Central memory CD8-positive, alpha-beta T cell (primary cell): ENCODE results near the gene INS.
"Not testable (repeated sequence)": the region's sequence is repeated elsewhere in the genome, so short reads cannot be mapped to it uniquely, and the experiment has no call there.

ENCODE experiments used
- ATAC-seq: fragments of 150-1000 bp; cut with Tn5 transposase; replicated peaks from 2 replicates; pipeline ENCODE4 v1.10.0; 2022; ENCODE audit warnings: mild to moderate bottlenecking, moderate FRiP score, moderate number of reproducible peaks; ENCODE audit not compliant: poor library complexity, severe bottlenecking; ENCODE audit errors: extremely low read depth
- DNase-seq, 2 donors: peaks; one replicate each; pipeline ENCODE4 v3.0.0; 2021; ENCODE audit warnings: low spot score in 2 of 2
- H3K27ac Mint-ChIP-seq: one replicate; pipeline ENCODE4 v1.8.0; 2022; ENCODE audit warnings: low read depth, mild to moderate bottlenecking, moderate library complexity, mixed read lengths
- H3K27me3 Mint-ChIP-seq: one replicate; pipeline ENCODE4 v1.8.0; 2022; ENCODE audit warnings: mixed read lengths
- H3K36me3 Mint-ChIP-seq: one replicate; pipeline ENCODE4 v1.8.0; 2022; ENCODE audit warnings: mild to moderate bottlenecking, moderate library complexity, mixed read lengths; ENCODE audit not compliant: insufficient read depth
- H3K4me1 Mint-ChIP-seq: one replicate; pipeline ENCODE4 v1.8.0; 2022; ENCODE audit warnings: mixed read lengths
- H3K4me3 Mint-ChIP-seq: one replicate; pipeline ENCODE4 v1.8.0; 2022; ENCODE audit warnings: mild to moderate bottlenecking, moderate library complexity, mixed read lengths
- H3K9me3 Mint-ChIP-seq: one replicate; pipeline ENCODE4 v1.8.0; 2022; ENCODE audit warnings: mixed read lengths

INS gene

GRCh38 chr11:2185324-2186085 is 24.5 kb upstream of the INS start:
- Mint-ChIP-seq H3K36me3 (peaks cover 2% of the 10 kb centered on the region), H3K27me3 (peaks cover 11% of the 10 kb centered on the region), H3K27ac (no peak overlapping the region), H3K4me3 (no peak overlapping the region), H3K9me3 (no peaks in the 10 kb centered on the region), H3K4me1 (no peaks in the 10 kb centered on the region)
- ATAC-seq (no peak), DNase-seq (no peak)

GRCh38 chr11:2182692-2183474 is 21.9 kb upstream of the INS start:
- Mint-ChIP-seq H3K27me3 (peaks cover 9% of the 10 kb centered on the region), H3K9me3 (no peaks in the 10 kb centered on the region), H3K4me3 (no peak overlapping the region), H3K4me1 (no peaks in the 10 kb centered on the region), H3K27ac (no peak overlapping the region), H3K36me3 (no peaks in the 10 kb centered on the region)
- DNase-seq, result no peak
- no peak for ATAC-seq

GRCh38 chr11:2182075-2182474 is 21.1 kb upstream of the INS start:
- DNase-seq, result no peak
- Mint-ChIP-seq H3K4me3 (no peak overlapping the region), H3K27ac (no peak overlapping the region), H3K4me1 (no peaks in the 10 kb centered on the region), H3K36me3 (no peaks in the 10 kb centered on the region), H3K27me3 (peaks cover 9% of the 10 kb centered on the region), H3K9me3 (no peaks in the 10 kb centered on the region)
- ATAC-seq, result no peak

GRCh38 chr11:2180789-2181370 is 19.9 kb upstream of the INS start:
- Mint-ChIP-seq H3K4me3 (no peak overlapping the region), H3K9me3 (no peaks in the 10 kb centered on the region), H3K4me1 (no peaks in the 10 kb centered on the region), H3K27ac (no peak overlapping the region), H3K27me3 (peaks cover 9% of the 10 kb centered on the region), H3K36me3 (no peaks in the 10 kb centered on the region)
- DNase-seq, result no peak
- ATAC-seq, result no peak

- H3K4me1 Mint-ChIP-seq, result no peaks in the 10 kb centered on the region
- no peak for ATAC-seq
- H3K4me3 Mint-ChIP-seq, result no peak overlapping the region
- DNase-seq, result no peak
- no peaks in the 10 kb centered on the region for H3K9me3 Mint-ChIP-seq
- H3K36me3 Mint-ChIP-seq, result no peaks in the 10 kb centered on the region
- no peak overlapping the region for H3K27ac Mint-ChIP-seq
- peaks cover 9% of the 10 kb centered on the region for H3K27me3 Mint-ChIP-seq
Measured at GRCh38 chr11:2180347-2180746, 19.3 kb upstream of the INS start.

- ATAC-seq (no peak), DNase-seq (no peak)
- Mint-ChIP-seq H3K27ac (no peak overlapping the region), H3K27me3 (peaks cover 1% of the 10 kb centered on the region), H3K4me1 (no peaks in the 10 kb centered on the region), H3K9me3 (no peaks in the 10 kb centered on the region), H3K36me3 (no peaks in the 10 kb centered on the region), H3K4me3 (no peak overlapping the region)
Measured at GRCh38 chr11:2179516-2179915, 18.5 kb upstream of the INS start.

- H3K27me3 Mint-ChIP-seq, result no peaks in the 10 kb centered on the region
- no peaks in the 10 kb centered on the region for H3K9me3 Mint-ChIP-seq
- no peak for ATAC-seq
- H3K4me1 Mint-ChIP-seq, result no peaks in the 10 kb centered on the region
- H3K36me3 Mint-ChIP-seq, result no peaks in the 10 kb centered on the region
- H3K4me3 Mint-ChIP-seq, result no peak overlapping the region
- no peak for DNase-seq
- H3K27ac Mint-ChIP-seq, result no peak overlapping the region
Measured at GRCh38 chr11:2178906-2179494, 18.0 kb upstream of the INS start.

GRCh38 chr11:2178055-2178773 is 17.2 kb upstream of the INS start:
- not testable (repeated sequence) for H3K36me3 Mint-ChIP-seq, ATAC-seq, H3K9me3 Mint-ChIP-seq, H3K4me3 Mint-ChIP-seq, H3K4me1 Mint-ChIP-seq, H3K27ac Mint-ChIP-seq, DNase-seq, H3K27me3 Mint-ChIP-seq

GRCh38 chr11:2177076-2177475 is 16.1 kb upstream of the INS start:
- H3K9me3 Mint-ChIP-seq, result no peaks in the 10 kb centered on the region
- no peaks in the 10 kb centered on the region for H3K36me3 Mint-ChIP-seq
- H3K4me3 Mint-ChIP-seq, result no peak overlapping the region
- no peaks in the 10 kb centered on the region for H3K27me3 Mint-ChIP-seq
- no peak for DNase-seq
- ATAC-seq, result no peak
- no peaks in the 10 kb centered on the region for H3K4me1 Mint-ChIP-seq
- H3K27ac Mint-ChIP-seq, result no peak overlapping the region

GRCh38 chr11:2176389-2176900 is 15.4 kb upstream of the INS start:
- no peaks in the 10 kb centered on the region for H3K4me1 Mint-ChIP-seq
- H3K27ac Mint-ChIP-seq, result no peak overlapping the region
- H3K9me3 Mint-ChIP-seq, result no peaks in the 10 kb centered on the region
- ATAC-seq (no peak), DNase-seq (no peak)
- H3K27me3 Mint-ChIP-seq, result no peaks in the 10 kb centered on the region
- no peaks in the 10 kb centered on the region for H3K36me3 Mint-ChIP-seq
- no peak overlapping the region for H3K4me3 Mint-ChIP-seq

- H3K36me3 Mint-ChIP-seq, result no peaks in the 10 kb centered on the region
Measured at GRCh38 chr11:2175659-2176058, 14.7 kb upstream of the INS start.

GRCh38 chr11:2174361-2174760 is 13.4 kb upstream of the INS start:
- no peak overlapping the region for H3K4me3 Mint-ChIP-seq
- H3K36me3 Mint-ChIP-seq, result no peaks in the 10 kb centered on the region
- no peaks in the 10 kb centered on the region for H3K4me1 Mint-ChIP-seq
- H3K27ac Mint-ChIP-seq, result no peak overlapping the region
- H3K27me3 Mint-ChIP-seq, result no peaks in the 10 kb centered on the region
- DNase-seq (no peak), ATAC-seq (no peak)
- H3K9me3 Mint-ChIP-seq, result no peaks in the 10 kb centered on the region

More at GRCh38 chr11:2175659-2176058, 14.7 kb upstream of the INS start:
- H3K9me3 Mint-ChIP-seq, result no peaks in the 10 kb centered on the region
- H3K4me1 Mint-ChIP-seq, result no peaks in the 10 kb centered on the region
- H3K27me3 Mint-ChIP-seq, result no peaks in the 10 kb centered on the region
- H3K4me3 Mint-ChIP-seq, result no peak overlapping the region
- ATAC-seq (no peak), DNase-seq (no peak)
- H3K27ac Mint-ChIP-seq, result no peak overlapping the region
